ENCODE data around the gene MPL.
A peak's percentile ranks its signal among the peaks of the same experiment; 100 is the strongest.

The MPL gene

DNA sequence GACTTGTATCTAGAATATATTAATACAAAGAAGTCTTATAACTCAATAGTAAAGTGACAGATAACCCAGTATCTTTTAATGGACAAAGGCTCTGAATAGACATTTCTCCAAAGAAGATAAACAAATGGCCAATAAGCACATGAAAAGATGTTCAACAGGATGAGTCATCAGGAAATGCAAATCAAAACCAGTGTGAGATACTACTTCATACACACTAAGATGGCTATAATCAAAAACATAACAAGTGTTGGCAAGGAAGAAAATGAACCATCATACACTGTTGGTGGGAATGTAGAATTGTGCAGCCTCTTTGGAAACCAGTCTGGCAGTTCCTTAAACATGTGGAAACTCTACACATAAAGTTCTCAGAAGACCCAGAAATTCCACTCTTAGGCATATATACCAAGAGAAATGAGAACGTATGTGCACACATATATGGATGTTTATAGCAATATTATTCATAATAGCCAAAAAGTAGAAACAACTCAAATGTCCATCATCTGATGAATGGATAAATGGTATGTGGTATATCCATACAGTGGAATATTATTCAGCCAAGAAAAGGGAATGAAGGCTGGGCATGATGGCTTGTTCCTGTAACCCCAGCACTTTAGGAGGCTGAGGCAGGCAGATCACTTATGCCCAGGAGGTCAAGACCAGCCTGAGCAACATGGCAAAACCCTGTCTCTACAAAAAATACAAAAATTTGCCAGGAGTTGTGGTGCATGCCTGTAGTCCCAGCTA is 9.9 kb upstream of the MPL start:
- no peak for DNase-seq

DNA sequence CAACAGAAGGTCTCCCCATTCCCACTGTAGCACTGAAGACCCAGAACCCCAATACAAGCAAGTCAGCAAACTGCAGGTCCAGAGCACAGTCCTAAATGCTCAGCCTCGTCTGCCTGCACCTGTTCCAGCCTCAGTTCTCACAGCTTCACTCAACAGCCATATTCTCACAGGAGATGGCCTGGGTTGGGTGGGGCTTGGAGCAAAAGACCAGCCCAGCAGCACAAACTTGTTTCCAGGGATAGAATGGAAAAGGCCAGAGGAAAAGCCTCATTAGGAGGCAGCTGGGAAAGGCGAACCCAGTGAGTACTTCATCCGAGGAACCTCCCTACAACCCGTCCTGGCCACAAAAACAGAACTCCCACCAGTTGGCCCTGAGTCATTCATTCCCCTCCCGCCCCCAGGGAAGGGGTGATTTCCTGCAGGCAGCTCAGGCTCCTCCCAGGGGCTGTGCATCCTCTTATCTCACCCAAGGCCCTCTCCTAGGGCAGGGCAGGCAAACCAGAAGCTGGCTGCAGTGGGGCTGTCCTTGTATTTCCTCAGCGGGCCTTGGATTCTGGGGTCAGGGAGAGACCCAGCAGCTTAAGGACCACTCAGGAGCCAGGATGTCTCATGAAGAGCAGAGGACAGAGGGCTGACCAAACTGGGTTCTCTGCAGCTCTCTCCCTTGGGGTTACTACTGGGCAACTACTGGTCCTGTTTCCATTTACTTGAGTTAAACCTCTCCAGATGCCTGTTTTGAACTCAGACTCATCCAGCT is 7.4 kb upstream of the MPL start:
- peak; percentile 32 for DNase-seq

DNA sequence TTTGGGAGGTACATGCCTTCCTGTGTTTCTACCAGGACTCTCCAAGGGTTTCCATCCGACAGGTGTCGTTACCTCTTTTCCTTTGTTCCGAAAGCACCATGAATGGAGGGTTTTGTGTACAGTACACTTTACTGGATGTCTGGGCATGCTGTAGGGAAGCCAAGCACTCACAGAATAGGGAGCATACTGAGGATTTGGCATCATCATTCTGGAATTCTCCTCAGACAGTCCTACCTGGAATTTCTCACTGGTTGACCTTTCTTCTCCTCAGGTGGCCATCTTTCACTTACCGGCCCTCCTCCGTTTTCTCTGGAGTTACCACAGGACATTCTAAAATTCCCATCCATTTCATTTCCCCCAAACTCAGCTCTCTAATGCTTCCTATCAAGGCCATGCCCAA is 5.9 kb upstream of the MPL start:
- no peak for DNase-seq

DNA sequence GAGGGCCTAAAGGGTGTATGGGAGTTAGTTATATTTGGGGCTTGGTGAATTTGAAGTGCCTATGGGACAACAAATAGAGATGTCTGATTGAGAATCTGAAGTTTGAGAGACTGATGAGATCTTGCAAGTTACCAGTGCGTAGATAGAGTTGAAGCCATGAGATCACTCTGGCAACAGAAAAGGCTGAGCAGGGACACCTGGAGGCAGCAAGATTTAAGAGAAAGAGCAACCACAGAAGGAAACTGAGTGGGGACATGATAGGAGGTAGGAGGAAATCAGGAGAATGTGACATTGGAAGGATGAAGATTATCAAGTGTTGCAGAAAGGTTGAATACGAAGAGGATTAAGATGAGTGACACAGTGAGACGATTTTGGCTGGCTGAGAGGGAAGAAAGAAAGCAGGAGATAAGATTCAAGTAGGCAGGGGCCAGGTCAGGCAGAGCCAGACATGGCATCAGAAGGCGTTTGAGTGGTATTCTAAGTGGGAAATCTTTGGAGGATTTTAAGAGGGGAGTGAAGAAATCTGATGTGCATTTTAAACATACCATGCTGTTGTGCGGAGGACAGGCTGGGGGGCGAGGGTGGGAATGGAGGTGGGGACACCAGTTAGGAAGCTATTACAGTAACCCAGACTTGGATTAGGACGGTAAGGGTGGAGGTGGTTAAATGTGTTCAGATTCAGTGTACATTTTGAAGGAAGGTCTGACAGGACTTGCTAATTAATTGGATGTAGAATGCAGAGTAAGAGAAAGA is 3.0 kb upstream of the MPL start:
- DNase-seq = no peak

DNA sequence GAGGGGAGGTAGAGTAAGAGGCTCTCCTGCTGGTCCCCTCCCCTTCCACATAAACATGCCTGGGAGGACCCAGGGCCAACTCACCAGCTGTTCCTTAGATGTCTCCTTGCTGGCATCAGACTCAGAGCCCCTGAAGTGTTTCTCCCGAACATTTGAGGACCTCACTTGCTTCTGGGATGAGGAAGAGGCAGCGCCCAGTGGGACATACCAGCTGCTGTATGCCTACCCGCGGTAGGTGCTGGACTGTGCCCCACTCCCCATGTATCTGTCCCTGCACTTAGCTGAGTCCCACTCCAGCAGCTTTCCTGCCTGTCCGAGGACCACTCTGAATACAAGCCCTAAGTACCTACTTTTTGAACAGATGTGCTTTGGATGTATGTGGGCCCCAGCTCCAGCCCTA is 383 bp downstream of the MPL start:
- DNase-seq = no peak

DNA sequence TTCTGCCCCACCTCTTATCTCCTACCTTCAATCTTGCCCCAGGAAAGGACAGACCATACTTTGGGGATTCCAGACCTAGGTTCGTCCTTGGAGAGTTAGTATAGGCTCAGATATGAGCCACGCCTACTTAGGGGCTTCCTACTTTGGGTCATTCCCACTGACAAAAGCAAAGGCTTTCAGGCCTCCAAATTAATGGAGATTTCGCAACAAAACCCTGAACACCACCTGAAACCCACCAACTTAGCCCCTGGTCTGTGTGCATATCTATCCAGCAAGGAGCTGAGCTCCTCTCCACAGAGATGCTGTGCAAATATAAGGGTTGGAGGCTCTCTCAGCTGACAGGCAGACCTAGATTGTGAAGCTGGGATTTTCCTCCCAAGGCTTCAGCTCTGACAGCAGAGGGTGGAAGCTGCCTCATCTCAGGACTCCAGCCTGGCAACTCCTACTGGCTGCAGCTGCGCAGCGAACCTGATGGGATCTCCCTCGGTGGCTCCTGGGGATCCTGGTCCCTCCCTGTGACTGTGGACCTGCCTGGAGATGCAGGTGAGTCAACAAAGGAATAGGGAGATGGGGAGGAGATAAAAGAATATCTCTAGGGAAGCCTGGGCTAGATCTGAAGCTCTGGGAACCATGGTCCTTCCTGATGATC is 2.1 kb downstream of the MPL start:
- no peak for DNase-seq

DNA sequence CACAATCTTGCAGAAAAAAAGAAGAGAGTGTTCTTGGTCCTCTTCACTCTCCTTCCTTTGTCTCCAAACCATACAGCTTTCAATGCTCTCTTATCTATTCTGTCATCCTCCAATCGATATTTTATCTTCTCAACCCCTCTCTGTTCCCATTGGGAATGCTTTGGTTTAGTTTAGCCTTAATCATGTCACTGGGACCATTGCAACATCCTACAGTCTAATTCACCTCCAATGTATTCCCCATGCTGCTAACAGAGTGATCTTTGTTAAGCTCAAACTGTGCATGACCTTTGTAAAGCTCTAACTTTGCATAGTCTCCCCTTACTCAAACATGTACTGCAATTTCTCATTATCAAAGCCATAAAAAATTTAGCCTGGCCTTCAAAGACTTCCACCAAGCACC is 2.9 kb downstream of the MPL start:
- no peak for DNase-seq

DNA sequence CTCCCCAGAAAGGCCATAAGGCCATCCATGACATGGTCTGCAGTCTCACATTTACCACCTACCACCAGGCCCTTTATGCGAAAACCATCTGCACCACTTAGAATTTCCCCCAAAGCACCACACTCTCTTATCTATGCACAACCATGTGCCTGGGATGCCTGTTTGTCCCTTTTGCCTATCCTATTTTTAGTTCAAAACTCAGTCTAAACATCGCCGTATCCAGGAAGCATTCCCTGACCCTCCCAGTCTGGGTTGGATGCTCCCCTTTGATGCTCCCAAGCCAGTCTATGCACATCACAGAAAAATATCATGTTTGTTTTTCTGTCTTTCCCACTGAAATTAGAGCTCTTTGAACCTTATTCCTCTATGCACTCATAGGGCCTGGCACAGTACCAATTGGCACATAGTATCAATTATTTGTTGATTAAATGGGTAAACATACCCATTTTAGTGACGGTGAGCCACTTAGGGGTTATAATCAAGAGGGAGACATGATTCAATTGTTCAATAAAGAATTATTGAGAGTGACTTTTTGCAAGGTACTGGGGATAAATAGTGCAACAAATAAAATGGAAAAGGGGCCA is 6.7 kb downstream of the MPL start:
- no peak for DNase-seq

DNA sequence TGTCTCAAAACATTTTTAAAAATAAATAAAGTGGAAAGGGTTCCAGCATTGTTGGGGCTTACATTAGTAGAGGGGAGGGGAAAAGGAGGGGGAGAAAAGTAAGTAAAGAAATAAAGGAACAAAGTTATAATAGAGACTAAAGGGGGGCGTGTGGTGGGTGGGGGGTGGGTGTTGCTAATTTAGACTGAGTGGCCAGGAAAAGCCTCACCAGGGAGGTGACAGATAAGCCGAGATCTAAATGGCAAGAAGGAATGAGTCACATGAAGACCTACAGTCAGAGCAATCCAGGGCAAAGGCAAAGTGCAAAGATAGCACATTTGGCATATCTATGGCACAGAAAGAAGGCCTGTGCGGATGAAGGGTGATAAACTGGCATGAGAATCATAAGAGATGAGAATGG is 7.5 kb downstream of the MPL start:
- no peak for DNase-seq

DNA sequence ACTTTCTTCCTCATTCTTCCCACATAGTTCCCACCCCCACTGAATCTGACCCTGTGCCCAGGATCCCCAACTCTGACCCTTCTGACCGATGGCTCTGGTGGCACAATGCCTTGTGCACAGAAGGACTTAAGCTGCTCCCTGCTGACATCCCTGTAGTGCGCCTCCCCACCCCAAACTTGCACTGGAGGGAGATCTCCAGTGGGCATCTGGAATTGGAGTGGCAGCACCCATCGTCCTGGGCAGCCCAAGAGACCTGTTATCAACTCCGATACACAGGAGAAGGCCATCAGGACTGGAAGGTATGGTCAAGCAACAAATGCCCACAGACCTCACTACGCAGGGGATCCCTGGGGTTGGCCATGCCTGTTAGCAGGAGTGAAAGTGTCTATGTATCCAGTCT is 9.0 kb downstream of the MPL start:
- no peak for DNase-seq

DNA sequence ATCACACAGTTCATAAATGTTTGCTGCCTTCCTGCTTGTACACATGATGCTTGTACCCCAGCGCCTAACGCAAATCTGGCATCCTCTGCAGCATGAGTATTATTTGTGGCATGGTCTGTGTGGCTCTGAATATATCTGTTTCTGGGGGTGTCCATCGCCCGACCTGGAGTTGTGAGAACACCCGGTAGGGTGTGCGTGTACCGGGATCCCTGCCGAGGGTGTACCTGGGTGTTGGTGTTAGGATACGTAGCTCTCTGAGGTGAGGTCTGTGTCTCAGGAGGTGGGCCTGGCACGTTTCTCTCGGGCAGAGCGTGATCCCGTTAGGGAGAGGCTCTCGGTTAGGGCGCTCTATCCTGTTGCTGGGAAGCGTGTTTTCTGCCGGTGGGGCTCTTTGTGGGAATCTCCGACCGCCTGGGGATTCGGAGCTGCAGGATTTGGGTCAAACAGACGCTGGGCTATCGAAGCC is 10.8 kb downstream of the MPL start:
- DNase-seq = no peak

DNA sequence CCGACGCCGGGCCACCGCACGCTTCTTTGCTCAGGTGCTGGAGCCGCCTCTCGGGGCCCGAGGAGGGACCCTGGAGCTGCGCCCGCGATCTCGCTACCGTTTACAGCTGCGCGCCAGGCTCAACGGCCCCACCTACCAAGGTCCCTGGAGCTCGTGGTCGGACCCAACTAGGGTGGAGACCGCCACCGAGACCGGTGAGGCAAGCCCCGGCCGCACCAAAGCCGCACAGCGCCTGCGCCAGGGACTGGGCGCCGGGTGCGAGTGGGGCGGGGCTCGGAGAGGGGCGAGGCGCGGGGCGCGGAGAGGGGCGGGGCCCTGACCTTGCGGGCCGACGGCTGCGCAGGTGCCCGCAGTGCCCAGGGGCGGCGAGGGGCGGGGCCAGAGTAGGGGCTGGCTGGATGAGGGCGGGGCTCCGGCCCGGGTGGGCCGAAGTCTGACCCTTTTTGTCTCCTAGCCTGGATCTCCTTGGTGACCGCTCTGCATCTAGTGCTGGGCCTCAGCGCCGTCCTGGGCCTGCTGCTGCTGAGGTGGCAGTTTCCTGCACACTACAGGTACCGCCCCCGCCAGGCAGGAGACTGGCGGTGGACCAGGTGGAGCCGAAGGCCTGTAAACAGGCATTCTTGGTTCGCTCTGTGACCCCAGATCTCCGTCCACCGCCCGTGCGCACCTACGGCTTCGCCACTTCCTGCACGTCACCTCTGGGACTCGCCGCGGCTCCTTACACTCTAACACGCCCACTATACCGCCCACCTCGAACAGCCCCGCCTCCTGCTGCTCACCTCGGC is 11.4 kb downstream of the MPL start:
- DNase-seq = peak; percentile 91

DNA sequence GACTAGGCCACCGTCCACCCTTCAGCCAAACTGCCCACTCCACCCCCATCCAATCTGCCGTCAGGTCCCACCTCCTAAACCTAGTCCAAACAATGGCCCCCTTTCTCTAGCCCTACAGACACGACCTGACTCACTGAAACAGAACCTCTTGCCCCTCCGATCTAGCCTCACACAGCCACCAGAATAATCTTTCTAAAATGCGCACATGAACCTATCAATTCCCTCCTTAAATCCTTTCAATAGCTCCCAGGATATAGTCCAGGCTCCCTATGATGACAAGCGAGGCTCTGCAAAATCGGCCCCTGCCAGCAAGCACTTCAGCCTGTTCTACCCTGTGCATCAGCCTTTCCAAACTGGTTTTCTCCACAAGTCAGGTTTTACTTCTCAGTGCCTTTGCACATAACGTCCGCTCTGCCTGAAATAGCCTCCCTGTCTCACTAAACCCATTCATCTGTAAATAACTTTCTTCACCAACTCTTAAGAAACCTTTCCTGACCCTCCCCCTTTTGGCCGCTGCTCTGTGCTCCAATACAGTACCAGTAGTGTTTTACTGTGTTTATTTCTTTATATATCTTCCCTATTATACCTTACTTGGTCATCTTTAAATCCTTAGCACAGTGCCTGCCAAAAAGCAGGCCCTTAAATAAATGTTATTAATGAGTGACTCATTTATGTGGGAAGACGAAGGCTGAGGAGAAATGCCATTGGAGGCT is 12.1 kb downstream of the MPL start:
- DNase-seq = no peak

DNA sequence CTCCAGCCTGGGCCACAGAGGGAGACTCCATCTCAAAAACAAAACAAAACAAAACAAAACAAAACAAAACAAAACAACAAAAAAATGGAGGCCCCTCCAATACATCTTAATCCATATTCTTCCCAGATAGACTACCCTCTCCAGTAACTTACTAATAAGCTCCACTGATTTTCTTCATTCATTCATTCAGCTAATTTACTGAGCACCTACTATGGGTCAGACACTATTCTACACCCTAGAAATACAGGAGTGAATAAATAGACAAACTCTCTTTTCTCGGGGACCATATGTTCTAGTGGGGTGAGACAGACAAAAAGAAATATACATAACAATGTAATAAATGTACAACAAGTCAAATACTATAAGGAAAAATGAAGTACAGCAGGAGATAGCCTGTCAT is 13.4 kb downstream of the MPL start:
- DNase-seq = no peak

DNA sequence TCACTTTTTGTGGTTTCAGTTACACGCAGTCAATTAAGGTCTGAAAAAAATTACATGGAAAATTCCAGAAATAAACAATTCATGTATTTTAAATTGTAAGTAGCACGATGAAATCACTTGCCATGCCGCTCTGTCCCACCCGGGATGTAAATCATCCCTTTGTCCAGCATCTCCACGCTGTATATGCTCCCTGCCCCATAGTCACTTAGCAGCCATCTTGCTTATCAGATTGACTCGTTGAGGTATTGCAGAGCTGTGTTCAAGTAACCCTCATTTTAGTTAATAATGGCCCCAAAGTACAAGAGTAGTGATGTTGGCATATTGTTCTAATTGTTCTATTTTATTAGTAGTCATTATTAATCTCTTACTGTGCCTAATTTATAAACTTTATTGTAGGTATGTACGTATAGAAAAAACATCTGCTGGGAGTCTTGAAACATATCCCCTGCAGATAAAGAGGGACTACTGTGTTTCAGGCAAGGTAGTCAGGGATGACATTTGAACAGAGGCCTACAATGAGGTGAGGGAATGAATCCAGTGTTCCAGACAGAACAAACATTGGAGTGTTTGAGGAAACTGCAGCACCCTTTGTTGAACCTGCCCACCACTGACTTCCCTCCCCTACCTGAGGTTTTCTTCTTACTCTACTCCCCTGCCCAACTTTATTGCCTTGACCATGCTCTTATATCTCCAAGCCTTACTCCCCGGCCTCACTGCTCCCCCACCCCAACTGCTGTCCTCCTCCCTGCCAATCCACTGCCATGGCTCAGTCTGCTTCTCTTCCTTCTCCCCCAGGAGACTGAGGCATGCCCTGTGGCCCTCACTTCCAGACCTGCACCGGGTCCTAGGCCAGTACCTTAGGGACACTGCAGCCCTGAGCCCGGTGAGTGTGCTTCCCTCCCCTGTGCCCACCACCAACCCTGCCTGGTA is 14.1 kb downstream of the MPL start:
- DNase-seq = no peak

DNA sequence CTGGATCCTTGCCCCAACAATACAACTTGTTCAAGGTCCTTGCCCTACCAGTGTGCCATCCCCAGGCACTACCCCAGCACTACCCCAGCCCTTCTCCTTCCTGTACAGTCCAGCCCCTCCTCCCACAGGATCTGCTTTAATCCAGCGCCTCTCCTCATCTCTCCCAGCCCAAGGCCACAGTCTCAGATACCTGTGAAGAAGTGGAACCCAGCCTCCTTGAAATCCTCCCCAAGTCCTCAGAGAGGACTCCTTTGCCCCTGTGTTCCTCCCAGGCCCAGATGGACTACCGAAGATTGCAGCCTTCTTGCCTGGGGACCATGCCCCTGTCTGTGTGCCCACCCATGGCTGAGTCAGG is 14.7 kb downstream of the MPL start:
- DNase-seq = no peak

DNA sequence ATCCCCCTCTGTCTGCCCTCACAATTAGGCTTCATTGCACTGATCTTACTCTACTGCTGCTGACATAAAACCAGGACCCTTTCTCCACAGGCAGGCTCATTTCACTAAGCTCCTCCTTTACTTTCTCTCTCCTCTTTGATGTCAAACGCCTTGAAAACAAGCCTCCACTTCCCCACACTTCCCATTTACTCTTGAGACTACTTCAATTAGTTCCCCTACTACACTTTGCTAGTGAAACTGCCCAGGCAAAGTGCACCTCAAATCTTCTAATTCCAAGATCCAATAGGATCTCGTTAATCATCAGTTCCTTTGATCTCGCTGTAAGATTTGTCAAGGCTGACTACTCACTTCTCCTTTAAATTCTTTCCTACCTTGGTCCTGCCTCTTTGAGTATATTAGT is 15.3 kb downstream of the MPL start:
- no peak for DNase-seq

DNA sequence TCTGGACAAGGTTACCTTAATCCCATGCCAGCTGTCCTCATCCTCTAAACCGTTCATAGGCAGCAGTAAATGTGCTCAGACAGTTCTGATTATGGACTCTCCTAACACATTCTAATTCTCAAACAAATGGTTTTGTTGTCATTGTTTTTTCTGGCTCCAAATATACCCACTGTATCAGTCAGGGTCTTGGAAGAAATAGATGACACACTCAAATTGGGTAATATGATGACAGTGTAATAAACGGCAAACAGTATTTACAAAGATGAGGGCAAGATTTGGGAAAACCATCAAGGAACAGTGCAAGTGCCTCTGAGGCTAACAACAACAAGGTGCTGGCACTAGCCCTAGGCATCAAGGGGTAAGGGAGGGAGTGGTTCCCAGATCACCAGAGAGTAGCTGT is 16.9 kb downstream of the MPL start:
- DNase-seq = no peak

DNA sequence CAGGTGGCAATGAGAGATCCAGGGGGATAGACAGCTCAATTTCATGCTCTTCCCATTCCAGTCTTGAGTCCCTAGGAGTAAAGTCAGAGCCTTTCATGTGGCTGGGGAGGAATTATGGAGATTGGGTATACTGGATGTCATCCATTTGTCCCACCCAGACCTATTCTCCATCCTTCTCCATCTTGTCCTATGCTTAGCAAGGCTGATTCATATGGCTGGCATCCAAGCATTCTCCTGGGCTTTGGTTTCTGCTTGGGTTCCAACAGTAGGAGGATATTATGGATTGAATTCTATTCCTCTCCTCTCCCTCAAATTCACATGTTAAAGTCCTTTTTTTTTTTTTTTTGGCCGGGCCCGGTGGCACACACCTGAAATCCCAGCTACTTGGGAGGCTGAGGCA is 17.3 kb downstream of the MPL start:
- DNase-seq = no peak

DNA sequence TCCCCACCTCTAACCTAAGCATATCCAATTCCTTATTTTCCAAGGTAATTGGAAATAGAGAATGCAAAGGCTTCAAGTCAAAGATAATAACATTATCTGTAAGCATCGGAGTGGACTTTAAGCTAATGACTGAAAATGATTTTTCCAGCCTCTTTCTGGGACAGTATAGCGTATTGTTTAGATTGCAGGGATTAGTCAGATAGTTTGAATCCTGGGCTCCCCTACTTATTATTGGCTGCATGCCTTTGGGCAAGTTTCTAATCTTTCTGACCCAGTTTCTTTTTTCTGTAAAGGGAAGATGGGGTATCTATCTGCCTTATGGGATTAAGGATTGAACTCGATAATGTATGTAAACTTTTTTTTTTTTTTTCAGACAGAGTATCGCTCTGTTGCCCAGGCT is 19.6 kb downstream of the MPL start:
- no peak for DNase-seq

All from CD4-positive, alpha-beta T cell treated with Interferon gamma for 1 hour (primary cell).